Adrenal gland (tissue), 5 donors: Measurements from ENCODE around the gene PAQR8.

Experiments used
- POLR2A ChIP-seq, 2 donors: fragments of 450-650 bp; IDR thresholded peaks; one replicate each; pipeline ENCODE4 v1.6.1; 2017; ENCODE audit warnings: antibody characterized with exemption in 2 of 2, mild to moderate bottlenecking in 2 of 2, moderate library complexity in 1 of 2
- TF ChIP-seq, protein P1 (sequence below), 6 experiments: fragments of 450-650 bp in 4 of 6; fragments of 200-600 bp in 2 of 6; sonication (generic) in 1 of 6; IDR thresholded peaks; 1 replicate in 5 of 6; 2 replicates in 1 of 6; pipeline versions ENCODE4 v1.5.1 to v1.8.0; 2016 to 2021; ENCODE audit warnings: antibody characterized with exemption in 6 of 6, mild to moderate bottlenecking in 2 of 6, moderate library complexity in 1 of 6
- donor health status: DM: no; HTN: no; CAD: no.

DNA sequence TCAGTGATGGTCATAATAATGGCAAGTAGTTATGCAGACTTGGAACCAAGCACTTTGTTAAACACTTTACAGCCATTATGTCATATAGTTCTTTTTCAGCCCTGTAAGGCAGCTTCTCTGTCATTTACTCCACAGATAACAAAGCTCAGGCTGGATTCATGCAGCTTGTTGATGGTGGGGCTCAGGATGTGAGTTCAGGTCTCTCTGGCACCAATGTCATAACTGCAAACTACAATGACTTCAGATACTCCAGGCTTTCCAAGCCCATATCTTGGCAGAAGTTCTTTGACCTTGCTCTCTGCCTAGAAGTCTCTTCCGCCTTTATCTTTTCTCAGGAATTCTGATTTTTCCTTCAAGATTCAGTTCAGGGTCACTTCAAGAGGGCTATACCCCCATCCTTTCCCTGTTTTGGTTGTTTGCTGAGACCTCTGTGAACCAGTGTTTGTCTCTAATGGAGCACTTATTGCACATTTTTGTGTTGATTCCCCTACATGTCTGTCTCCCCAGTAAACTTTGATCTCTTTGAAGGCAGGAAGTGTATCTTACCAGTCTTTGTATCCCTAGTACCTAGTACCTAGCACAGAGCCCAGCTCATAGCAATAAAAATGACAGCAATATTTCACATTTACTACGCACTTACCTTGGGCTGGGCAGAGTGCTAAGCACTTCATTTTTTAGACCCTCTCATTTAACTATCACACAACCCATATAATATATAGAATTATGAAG is 38.5 kb downstream of the PAQR8 start:
- no peak for TF ChIP-seq POLR2A (IDR thresholded peaks at IDR 0.05)
- TF ChIP-seq, protein P1, sequence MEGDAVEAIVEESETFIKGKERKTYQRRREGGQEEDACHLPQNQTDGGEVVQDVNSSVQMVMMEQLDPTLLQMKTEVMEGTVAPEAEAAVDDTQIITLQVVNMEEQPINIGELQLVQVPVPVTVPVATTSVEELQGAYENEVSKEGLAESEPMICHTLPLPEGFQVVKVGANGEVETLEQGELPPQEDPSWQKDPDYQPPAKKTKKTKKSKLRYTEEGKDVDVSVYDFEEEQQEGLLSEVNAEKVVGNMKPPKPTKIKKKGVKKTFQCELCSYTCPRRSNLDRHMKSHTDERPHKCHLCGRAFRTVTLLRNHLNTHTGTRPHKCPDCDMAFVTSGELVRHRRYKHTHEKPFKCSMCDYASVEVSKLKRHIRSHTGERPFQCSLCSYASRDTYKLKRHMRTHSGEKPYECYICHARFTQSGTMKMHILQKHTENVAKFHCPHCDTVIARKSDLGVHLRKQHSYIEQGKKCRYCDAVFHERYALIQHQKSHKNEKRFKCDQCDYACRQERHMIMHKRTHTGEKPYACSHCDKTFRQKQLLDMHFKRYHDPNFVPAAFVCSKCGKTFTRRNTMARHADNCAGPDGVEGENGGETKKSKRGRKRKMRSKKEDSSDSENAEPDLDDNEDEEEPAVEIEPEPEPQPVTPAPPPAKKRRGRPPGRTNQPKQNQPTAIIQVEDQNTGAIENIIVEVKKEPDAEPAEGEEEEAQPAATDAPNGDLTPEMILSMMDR (IDR thresholded peaks at IDR 0.05), result no peak
